ENCODE data around the gene SAP30L. TPM values are rescaled to one million over a fixed set of nuclear protein-coding genes. Genes with fewer than 3 reads are reported as not detected.

Gene SAP30L
- total RNA-seq, 1 experiment from 2014 or later = 45.9 TPM

GRCh38 chr5:154406826-154407225, 39.0 kb upstream of the SAP30L start:
- BruUV-seq (replicated peaks) = no TSS peak
- CTCF ChIA-PET = interaction anchor here (0.6 to 6.9 kb wide), 8 partner anchors 8 to 334 kb away, joined by 3 to 265 read pairs (median 5); partner anchors contain the start of gene GALNT10
- Mint-ChIP-seq H3K4me3 (ENCODE audit: unreplicated experiment) (no peak overlapping the region), H3K36me3 (ENCODE audit: insufficient read depth, unreplicated experiment) (peaks cover 10% of the 10 kb centered on the region), H3K9me3 (ENCODE audit: unreplicated experiment) (no peaks in the 10 kb centered on the region), H3K4me1 (ENCODE audit: insufficient read depth, unreplicated experiment) (peaks cover 7% of the 10 kb centered on the region), H3K27ac (ENCODE audit: low read depth, unreplicated experiment) (no peak overlapping the region), H3K27me3 (ENCODE audit: insufficient read depth, unreplicated experiment) (no peaks in the 10 kb centered on the region)
- intact Hi-C loops (cut with micrococcal nuclease) = loop anchor here (5.0 kb wide), 1 partner anchor 205 kb away; no protein-coding TSS in a partner anchor
- POLR2A ChIA-PET = no interaction called here
- TF ChIP-seq, protein P1, sequence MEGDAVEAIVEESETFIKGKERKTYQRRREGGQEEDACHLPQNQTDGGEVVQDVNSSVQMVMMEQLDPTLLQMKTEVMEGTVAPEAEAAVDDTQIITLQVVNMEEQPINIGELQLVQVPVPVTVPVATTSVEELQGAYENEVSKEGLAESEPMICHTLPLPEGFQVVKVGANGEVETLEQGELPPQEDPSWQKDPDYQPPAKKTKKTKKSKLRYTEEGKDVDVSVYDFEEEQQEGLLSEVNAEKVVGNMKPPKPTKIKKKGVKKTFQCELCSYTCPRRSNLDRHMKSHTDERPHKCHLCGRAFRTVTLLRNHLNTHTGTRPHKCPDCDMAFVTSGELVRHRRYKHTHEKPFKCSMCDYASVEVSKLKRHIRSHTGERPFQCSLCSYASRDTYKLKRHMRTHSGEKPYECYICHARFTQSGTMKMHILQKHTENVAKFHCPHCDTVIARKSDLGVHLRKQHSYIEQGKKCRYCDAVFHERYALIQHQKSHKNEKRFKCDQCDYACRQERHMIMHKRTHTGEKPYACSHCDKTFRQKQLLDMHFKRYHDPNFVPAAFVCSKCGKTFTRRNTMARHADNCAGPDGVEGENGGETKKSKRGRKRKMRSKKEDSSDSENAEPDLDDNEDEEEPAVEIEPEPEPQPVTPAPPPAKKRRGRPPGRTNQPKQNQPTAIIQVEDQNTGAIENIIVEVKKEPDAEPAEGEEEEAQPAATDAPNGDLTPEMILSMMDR (IDR thresholded peaks at IDR 0.05; ENCODE audit: unreplicated experiment) = no peak
- DNase-seq (ENCODE audit: unreplicated experiment) = no peak

DNA sequence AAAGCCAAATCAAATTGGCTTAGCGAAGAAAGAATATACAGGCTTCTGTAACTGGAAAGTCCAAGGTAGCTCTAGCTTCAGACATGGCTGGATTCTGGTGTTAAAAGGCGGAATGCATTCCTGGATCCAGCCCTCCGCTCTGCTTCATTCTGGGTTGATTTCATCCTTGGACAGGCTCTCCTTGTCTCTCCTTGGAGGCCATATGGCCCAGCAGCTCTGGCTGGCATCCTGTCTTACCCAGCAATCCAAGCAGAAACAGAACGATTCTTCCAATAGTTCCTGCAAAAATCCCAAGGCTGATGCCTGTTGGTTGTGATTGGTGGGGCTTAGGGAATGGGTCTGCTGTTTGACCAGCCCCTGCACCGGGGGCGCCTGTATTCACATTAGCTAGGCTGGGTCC, 37.0 kb upstream of the SAP30L start:
- POLR2A ChIA-PET = interaction anchor here (0.6 kb wide), 1 partner anchor 341 kb away, joined by 3 read pairs; no protein-coding TSS in a partner anchor
- H3K27me3 Mint-ChIP-seq (ENCODE audit: insufficient read depth, unreplicated experiment) = no peaks in the 10 kb centered on the region
- no peak for DNase-seq (ENCODE audit: unreplicated experiment)
- no TSS peak for BruUV-seq (replicated peaks)
- intact Hi-C loops (cut with micrococcal nuclease) = loop anchor here (5.0 kb wide), 1 partner anchor 203 kb away; no protein-coding TSS in a partner anchor
- no peaks in the 10 kb centered on the region for H3K9me3 Mint-ChIP-seq (ENCODE audit: unreplicated experiment)
- peaks cover 7% of the 10 kb centered on the region for H3K4me1 Mint-ChIP-seq (ENCODE audit: insufficient read depth, unreplicated experiment)
- no peak overlapping the region for H3K27ac Mint-ChIP-seq (ENCODE audit: low read depth, unreplicated experiment)
- H3K36me3 Mint-ChIP-seq (ENCODE audit: insufficient read depth, unreplicated experiment) = peaks cover 16% of the 10 kb centered on the region
- no peak overlapping the region for H3K4me3 Mint-ChIP-seq (ENCODE audit: unreplicated experiment)
- TF ChIP-seq, protein P1 (IDR thresholded peaks at IDR 0.05; ENCODE audit: unreplicated experiment) = no peak
- CTCF ChIA-PET = interaction anchor here (0.6 to 6.6 kb wide), 10 partner anchors 12 to 336 kb away, joined by 3 to 265 read pairs (median 4); no protein-coding TSS in a partner anchor

- BruUV-seq (replicated peaks) = no TSS peak
- intact Hi-C loops (cut with micrococcal nuclease) = loop anchor here (5.0 kb wide), 1 partner anchor 203 kb away; no protein-coding TSS in a partner anchor
- no peak overlapping the region for H3K27ac Mint-ChIP-seq (ENCODE audit: low read depth, unreplicated experiment)
- POLR2A ChIA-PET = interaction anchor here (0.6 kb wide), 2 partner anchors 14 to 341 kb away, joined by 3 to 4 read pairs; no protein-coding TSS in a partner anchor
- TF ChIP-seq, protein P1 (IDR thresholded peaks at IDR 0.05; ENCODE audit: unreplicated experiment) = no peak
- no peaks in the 10 kb centered on the region for H3K9me3 Mint-ChIP-seq (ENCODE audit: unreplicated experiment)
- CTCF ChIA-PET = interaction anchor here (0.9 to 6.6 kb wide), 8 partner anchors 12 to 337 kb away, joined by 3 to 65 read pairs (median 4); no protein-coding TSS in a partner anchor
- H3K4me3 Mint-ChIP-seq (ENCODE audit: unreplicated experiment) = no peak overlapping the region
- H3K36me3 Mint-ChIP-seq (ENCODE audit: insufficient read depth, unreplicated experiment) = peaks cover 11% of the 10 kb centered on the region
- DNase-seq (ENCODE audit: unreplicated experiment) = no peak
- no peaks in the 10 kb centered on the region for H3K27me3 Mint-ChIP-seq (ENCODE audit: insufficient read depth, unreplicated experiment)
- peaks cover 7% of the 10 kb centered on the region for H3K4me1 Mint-ChIP-seq (ENCODE audit: insufficient read depth, unreplicated experiment)
Observed at GRCh38 chr5:154409230-154409840, 36.5 kb upstream of the SAP30L start.

DNA sequence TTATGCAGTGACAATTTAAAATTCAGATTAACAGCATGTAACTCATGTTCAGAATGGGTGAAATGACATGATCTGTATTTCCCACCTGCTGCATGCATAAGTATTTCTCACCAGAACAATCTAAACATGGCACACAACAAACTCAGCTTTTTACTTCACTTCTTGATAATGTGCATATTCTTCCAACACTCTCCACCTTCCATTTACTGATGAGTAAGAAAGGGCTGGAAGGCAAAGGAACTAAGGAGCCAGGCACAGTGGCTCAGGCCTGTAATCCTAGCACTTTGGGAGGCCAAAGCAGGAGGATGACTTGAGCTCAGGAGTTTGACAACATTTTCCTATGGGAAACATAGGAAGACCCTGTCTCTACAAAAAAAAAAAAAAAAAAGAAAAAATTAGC, 35.8 kb upstream of the SAP30L start:
- TF ChIP-seq, protein P1 (IDR thresholded peaks at IDR 0.05; ENCODE audit: unreplicated experiment) = no peak
- ChIA-PET POLR2A (interaction anchor here (0.6 to 1.2 kb wide), 2 partner anchors 12 to 15 kb away, joined by 4 to 8 read pairs; no protein-coding TSS in a partner anchor), CTCF (interaction anchor here (0.6 to 2.1 kb wide), 8 partner anchors 117 to 978 kb away, joined by 3 to 9 read pairs (median 3); no protein-coding TSS in a partner anchor)
- Mint-ChIP-seq H3K27ac (ENCODE audit: low read depth, unreplicated experiment) (no peak overlapping the region), H3K9me3 (ENCODE audit: unreplicated experiment) (no peaks in the 10 kb centered on the region), H3K36me3 (ENCODE audit: insufficient read depth, unreplicated experiment) (peaks cover 11% of the 10 kb centered on the region), H3K27me3 (ENCODE audit: insufficient read depth, unreplicated experiment) (no peaks in the 10 kb centered on the region), H3K4me3 (ENCODE audit: unreplicated experiment) (no peak overlapping the region), H3K4me1 (ENCODE audit: insufficient read depth, unreplicated experiment) (peaks cover 5% of the 10 kb centered on the region)
- BruUV-seq (replicated peaks) = no TSS peak
- no peak for DNase-seq (ENCODE audit: unreplicated experiment)
- intact Hi-C loops (cut with micrococcal nuclease) = no loop called here
